ENCODE results near the gene MSTN.

GRCh38 chr2:190020720-190021119, 41.8 kb downstream of the MSTN start:
- TF ChIP-seq, protein P1, sequence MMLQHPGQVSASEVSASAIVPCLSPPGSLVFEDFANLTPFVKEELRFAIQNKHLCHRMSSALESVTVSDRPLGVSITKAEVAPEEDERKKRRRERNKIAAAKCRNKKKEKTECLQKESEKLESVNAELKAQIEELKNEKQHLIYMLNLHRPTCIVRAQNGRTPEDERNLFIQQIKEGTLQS (CRISPR knock-in tag; conservative IDR thresholded peaks at IDR 0.05), result no peak
- no peak for TF ChIP-seq ATF2 (CRISPR knock-in tag; IDR thresholded peaks at IDR 0.05; ENCODE audit: borderline replicate concordance, low read depth)
- TF ChIP-seq CTCF (IDR thresholded peaks at IDR 0.05), result no peak
- no peak for TF ChIP-seq GABPB1 (CRISPR knock-in tag; IDR thresholded peaks at IDR 0.05)
- no peak for TF ChIP-seq PRRX2 (CRISPR knock-in tag; IDR thresholded peaks at IDR 0.05)
- TF ChIP-seq E2F5 (CRISPR knock-in tag; IDR thresholded peaks at IDR 0.05), result no peak
- no peak for TF ChIP-seq CDX4 (CRISPR knock-in tag; IDR thresholded peaks at IDR 0.05; ENCODE audit: borderline replicate concordance)
- no peak for TF ChIP-seq NR3C1 (CRISPR knock-in tag; conservative IDR thresholded peaks at IDR 0.05; ENCODE audit: low read depth)

All from WTC11 (cell line).